ENCODE measurements around the gene MICALL1.
"Not testable (repeated sequence)": the region's sequence is repeated elsewhere in the genome, so short reads cannot be mapped to it uniquely, and the experiment has no call there.

Gene MICALL1

GRCh38 chr22:37951305-37951704 lies 45.2 kb downstream of the MICALL1 start:
- peaks cover 27% of the 10 kb centered on the region for H3K4me1 Mint-ChIP-seq
- CTCF ChIA-PET, result no interaction called here
- no peak overlapping the region for H3K27ac Mint-ChIP-seq
- DNase-seq, result no peak
- H3K4me3 Mint-ChIP-seq, result no peak overlapping the region
- H3K27me3 Mint-ChIP-seq, result peaks cover 31% of the 10 kb centered on the region
- H3K9me3 Mint-ChIP-seq, result no peaks in the 10 kb centered on the region
- peaks cover 2% of the 10 kb centered on the region for H3K36me3 Mint-ChIP-seq

GRCh38 chr22:37952629-37953028 lies 46.5 kb downstream of the MICALL1 start:
- H3K27me3 Mint-ChIP-seq, result peaks cover 31% of the 10 kb centered on the region
- not testable (repeated sequence) for H3K27ac Mint-ChIP-seq, H3K9me3 Mint-ChIP-seq, DNase-seq
- peaks cover 13% of the 10 kb centered on the region for H3K36me3 Mint-ChIP-seq
- CTCF ChIA-PET, result interaction anchor here (2.6 kb wide), 1 partner anchor 135 kb away, joined by 6 read pairs; no protein-coding TSS in a partner anchor
- H3K4me1 Mint-ChIP-seq, result peaks cover 29% of the 10 kb centered on the region
- peak overlapping the region; percentile 96 for H3K4me3 Mint-ChIP-seq

DNA sequence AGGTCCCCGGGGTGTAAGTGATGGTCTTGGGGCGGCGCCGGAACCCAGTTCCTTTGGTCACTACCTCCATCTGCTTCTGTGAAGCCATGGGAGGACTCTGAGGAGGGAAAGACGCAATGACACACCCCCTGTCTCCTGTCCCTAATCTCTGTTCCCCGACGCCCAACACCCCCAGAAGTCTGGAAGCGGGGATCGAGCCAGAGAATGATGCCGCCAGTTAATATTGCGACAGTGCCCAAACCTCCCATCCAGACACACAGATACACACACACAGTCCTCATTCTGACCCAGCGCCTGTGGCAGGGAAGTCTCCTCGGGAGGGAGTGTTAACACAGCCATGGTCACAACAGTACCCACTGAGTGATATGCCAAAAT lies 47.0 kb downstream of the MICALL1 start:
- no peaks in the 10 kb centered on the region for H3K9me3 Mint-ChIP-seq
- no peak for DNase-seq
- CTCF ChIA-PET, result interaction anchor here (0.6 to 2.6 kb wide), 5 partner anchors 13 to 1544 kb away, joined by 3 to 7 read pairs (median 6); no protein-coding TSS in a partner anchor

GRCh38 chr22:37953437-37954179 lies 47.5 kb downstream of the MICALL1 start, which contains the start of the genes C22orf23 and POLR2F:
Gene C22orf23 (minus strand): TSS chr22:37953601. CDS start chr22:37953149, 452 bp downstream.
Gene POLR2F (plus strand): TSS chr22:37953699. CDS start chr22:37953788, 89 bp downstream.
- Mint-ChIP-seq H3K27me3 (peaks cover 31% of the 10 kb centered on the region), H3K9me3 (no peaks in the 10 kb centered on the region), H3K36me3 (peaks cover 19% of the 10 kb centered on the region), H3K4me1 (peaks cover 29% of the 10 kb centered on the region), H3K27ac (peak within 1 kb of the TSS; percentile 86), H3K4me3 (peak within 1 kb of the TSS; percentile 96)
- DNase-seq, result peak; percentile 98
- CTCF ChIA-PET, result interaction anchor here (0.6 to 2.6 kb wide), 7 partner anchors 12 to 1544 kb away, joined by 3 to 7 read pairs (median 3); no protein-coding TSS in a partner anchor

More for the DNA sequence above, 47.0 kb downstream of the MICALL1 start:
- H3K4me1 Mint-ChIP-seq, result peaks cover 29% of the 10 kb centered on the region
- H3K36me3 Mint-ChIP-seq, result peaks cover 16% of the 10 kb centered on the region
- H3K27me3 Mint-ChIP-seq, result peaks cover 31% of the 10 kb centered on the region
- H3K4me3 Mint-ChIP-seq, result peak overlapping the region; percentile 96
- H3K27ac Mint-ChIP-seq, result no peak overlapping the region

DNA sequence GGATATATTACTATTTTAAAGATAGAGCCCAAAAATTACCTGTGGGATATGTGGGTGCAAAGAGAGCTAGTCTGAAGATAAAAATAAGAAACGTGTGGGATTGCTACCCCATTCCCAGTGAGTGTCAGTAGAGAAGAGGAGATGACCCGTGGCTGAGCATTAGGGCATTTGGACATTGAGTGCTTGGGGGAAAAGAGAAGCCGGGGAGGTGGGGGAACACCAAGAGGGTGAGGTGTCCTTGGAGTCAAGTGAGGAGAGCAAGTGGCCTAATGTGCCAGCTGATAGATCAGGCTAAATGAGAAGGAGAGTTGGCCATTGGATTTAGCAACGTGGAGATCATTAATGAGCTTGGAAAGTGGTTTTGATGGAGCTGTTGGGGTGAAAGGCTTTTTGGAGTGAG lies 48.6 kb downstream of the MICALL1 start:
- H3K27me3 Mint-ChIP-seq, result peaks cover 31% of the 10 kb centered on the region
- CTCF ChIA-PET, result interaction anchor here (0.7 to 2.6 kb wide), 5 partner anchors 11 to 771 kb away, joined by 3 to 7 read pairs (median 6); no protein-coding TSS in a partner anchor
- DNase-seq, result no peak
- peak overlapping the region; percentile 96 for H3K4me3 Mint-ChIP-seq
- H3K36me3 Mint-ChIP-seq, result peaks cover 29% of the 10 kb centered on the region
- no peaks in the 10 kb centered on the region for H3K9me3 Mint-ChIP-seq
- H3K4me1 Mint-ChIP-seq, result peaks cover 29% of the 10 kb centered on the region
- H3K27ac Mint-ChIP-seq, result peak overlapping the region; percentile 86

DNA sequence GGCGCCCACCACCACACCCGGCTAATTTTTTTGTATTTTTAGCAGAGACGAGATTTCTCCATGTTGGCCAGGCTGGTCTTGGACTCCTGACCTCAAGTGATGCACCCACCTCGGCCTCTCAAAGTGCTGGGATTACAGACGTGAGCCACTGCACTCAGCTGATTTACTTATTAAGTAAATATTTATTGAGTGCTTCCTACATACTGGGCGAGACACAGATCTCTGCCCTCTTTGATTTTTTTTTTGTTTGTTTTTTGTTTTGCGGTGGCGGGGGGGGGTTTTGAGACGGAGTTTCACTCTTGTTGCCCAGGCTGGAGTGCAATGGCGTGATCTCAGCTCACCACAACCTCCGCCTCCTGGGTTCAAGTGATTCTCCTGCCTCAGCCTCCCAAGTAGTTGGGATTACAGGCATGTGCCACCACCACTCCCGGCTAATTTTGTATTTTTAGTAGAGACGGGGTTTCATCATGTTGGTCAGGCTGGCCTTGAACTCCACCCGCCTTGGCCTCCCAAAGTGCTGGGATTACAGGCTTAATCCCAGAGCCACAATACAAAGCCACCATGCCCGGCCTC lies 49.8 kb downstream of the MICALL1 start:
- CTCF ChIA-PET, H3K4me3 Mint-ChIP-seq, H3K9me3 Mint-ChIP-seq, DNase-seq, H3K27ac Mint-ChIP-seq: not testable (repeated sequence)
- Mint-ChIP-seq H3K4me1 (peaks cover 29% of the 10 kb centered on the region), H3K27me3 (peaks cover 25% of the 10 kb centered on the region), H3K36me3 (peaks cover 32% of the 10 kb centered on the region)

GRCh38 chr22:37957232-37957631 lies 51.1 kb downstream of the MICALL1 start:
- CTCF ChIA-PET, result no interaction called here
- Mint-ChIP-seq H3K4me3 (no peak overlapping the region), H3K4me1 (peaks cover 29% of the 10 kb centered on the region), H3K9me3 (no peaks in the 10 kb centered on the region), H3K36me3 (peaks cover 45% of the 10 kb centered on the region), H3K27me3 (peaks cover 13% of the 10 kb centered on the region), H3K27ac (no peak overlapping the region)
- no peak for DNase-seq

DNA sequence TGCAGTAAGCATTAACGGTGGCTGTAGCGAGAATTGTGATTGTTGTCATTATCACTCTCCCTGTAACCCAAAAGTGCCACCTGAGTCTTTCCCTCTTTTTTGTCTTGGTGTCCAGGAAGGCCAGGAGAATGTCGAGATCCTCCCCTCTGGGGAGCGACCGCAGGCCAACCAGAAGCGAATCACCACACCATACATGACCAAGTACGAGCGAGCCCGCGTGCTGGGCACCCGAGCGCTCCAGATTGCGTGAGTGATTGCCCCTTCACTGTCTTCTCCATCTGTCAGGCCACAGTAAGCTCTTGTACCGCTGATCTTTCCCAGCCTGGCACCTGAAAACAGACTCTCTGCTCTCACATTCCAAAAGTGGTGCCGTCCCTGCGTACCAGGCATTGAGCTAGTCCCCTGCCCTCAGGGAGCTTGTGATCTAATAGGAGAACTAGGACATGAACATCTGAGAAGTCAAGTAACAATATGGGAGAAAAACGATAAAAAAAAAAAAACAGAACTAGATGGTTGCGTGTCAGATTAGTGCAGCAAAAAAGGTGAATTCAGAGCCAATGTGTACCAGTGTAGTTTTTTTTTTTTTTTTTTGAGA lies 53.2 kb downstream of the MICALL1 start:
- Mint-ChIP-seq H3K4me3 (no peak overlapping the region), H3K27ac (no peak overlapping the region), H3K4me1 (peaks cover 12% of the 10 kb centered on the region), H3K36me3 (peaks cover 46% of the 10 kb centered on the region), H3K27me3 (no peaks in the 10 kb centered on the region), H3K9me3 (no peaks in the 10 kb centered on the region)
- CTCF ChIA-PET, result no interaction called here
- no peak for DNase-seq

- Mint-ChIP-seq H3K4me1 (peaks cover 5% of the 10 kb centered on the region), H3K27me3 (no peaks in the 10 kb centered on the region), H3K27ac (no peak overlapping the region), H3K9me3 (no peaks in the 10 kb centered on the region), H3K36me3 (peaks cover 52% of the 10 kb centered on the region), H3K4me3 (no peak overlapping the region)
- DNase-seq, result no peak
- CTCF ChIA-PET, result interaction anchor here (0.7 to 1.1 kb wide), 2 partner anchors 11 to 87 kb away, joined by 3 read pairs; no protein-coding TSS in a partner anchor
These were observed 55.0 kb downstream of the MICALL1 start for GRCh38 chr22:37961062-37961461.

GRCh38 chr22:37965940-37966664 lies 60.0 kb downstream of the MICALL1 start:
- H3K27ac Mint-ChIP-seq, result no peak overlapping the region
- H3K36me3 Mint-ChIP-seq, result peaks cover 30% of the 10 kb centered on the region
- no peak for DNase-seq
- H3K9me3 Mint-ChIP-seq, result no peaks in the 10 kb centered on the region
- no peaks in the 10 kb centered on the region for H3K27me3 Mint-ChIP-seq
- peaks cover 2% of the 10 kb centered on the region for H3K4me1 Mint-ChIP-seq
- H3K4me3 Mint-ChIP-seq, result no peak overlapping the region
- CTCF ChIA-PET, result interaction anchor here (0.8 to 6.8 kb wide), 7 partner anchors 12 to 157 kb away, joined by 3 to 65 read pairs (median 6); partner anchors contain the start of genes C22orf23 and POLR2F

DNA sequence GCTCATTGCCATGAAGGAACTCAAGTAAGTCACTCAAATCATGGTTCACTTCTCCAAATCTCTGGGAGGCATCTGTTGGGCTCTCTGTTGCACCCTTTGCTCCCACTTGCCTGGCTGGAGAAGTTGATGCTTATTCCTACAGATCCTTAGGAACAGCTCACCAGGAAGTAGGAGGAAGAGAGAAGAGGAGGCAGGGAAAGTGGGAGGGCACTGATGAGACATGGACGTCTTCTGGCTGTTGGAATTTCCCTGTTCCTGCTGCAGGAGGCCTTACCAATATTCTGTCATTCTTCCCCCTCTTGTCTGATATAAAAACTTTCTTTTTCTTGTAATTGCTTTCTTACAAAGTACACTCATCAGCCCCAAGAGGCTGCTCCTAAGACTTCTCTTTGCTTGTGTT lies 61.0 kb downstream of the MICALL1 start:
- CTCF ChIA-PET, result interaction anchor here (0.8 to 6.8 kb wide), 2 partner anchors 80 to 149 kb away, joined by 3 to 65 read pairs; no protein-coding TSS in a partner anchor
- no peak overlapping the region for H3K27ac Mint-ChIP-seq
- peaks cover 2% of the 10 kb centered on the region for H3K4me1 Mint-ChIP-seq
- no peak for DNase-seq
- no peak overlapping the region for H3K4me3 Mint-ChIP-seq
- H3K9me3 Mint-ChIP-seq, result no peaks in the 10 kb centered on the region
- H3K27me3 Mint-ChIP-seq, result no peaks in the 10 kb centered on the region
- H3K36me3 Mint-ChIP-seq, result peaks cover 20% of the 10 kb centered on the region

- no peaks in the 10 kb centered on the region for H3K27me3 Mint-ChIP-seq
- no peak for DNase-seq
- H3K36me3 Mint-ChIP-seq, result peaks cover 18% of the 10 kb centered on the region
- no peak overlapping the region for H3K4me3 Mint-ChIP-seq
- CTCF ChIA-PET, result interaction anchor here (0.8 to 6.8 kb wide), 2 partner anchors 81 to 150 kb away, joined by 3 to 65 read pairs; no protein-coding TSS in a partner anchor
- H3K27ac Mint-ChIP-seq, result no peak overlapping the region
- peaks cover 2% of the 10 kb centered on the region for H3K4me1 Mint-ChIP-seq
- H3K9me3 Mint-ChIP-seq, result no peaks in the 10 kb centered on the region
These were observed 61.7 kb downstream of the MICALL1 start for GRCh38 chr22:37967637-37968451.

All from activated naive CD4-positive, alpha-beta T cell treated with anti-CD3 and anti-CD28 coated beads, Interleukin-2, amount 10 ng/mL, durations not matched to agents 7 days and 5 days (primary cell).